ENCODE results near the gene CTRB2.
A peak's percentile ranks its signal among the peaks of the same experiment; 100 is the strongest.

Gene CTRB2

GRCh38 chr16:75195811-75196790, 10.9 kb downstream of the CTRB2 start:
- Histone ChIP-seq H4K20me1 (peaks cover 0 to 35% (median 0%) of the 10 kb centered on the region in 11 experiments; a peak in 4 of 22 replicates), H3K4me2 (peak overlapping the region in 8 of 11 experiments; percentile 31 to 70 (median 56); a peak in 14 of 22 replicates), H3K36me3 (no peaks in the 10 kb centered on the region), H3K9ac (no peak overlapping the region), H3K4me1 (peaks cover 0 to 35% (median 24%) of the 10 kb centered on the region in 10 experiments; a peak in 16 of 20 replicates), H3K4me3 (no peak overlapping the region), H3K27ac (no peak overlapping the region), H3K27me3 (peaks cover 0 to 52% (median 11%) of the 10 kb centered on the region in 11 experiments; a peak in 14 of 22 replicates), H3K9me3 (replicated peaks in 1 of 11) (peaks cover 0 to 15% (median 0%) of the 10 kb centered on the region in 11 experiments; a peak in 5 of 22 replicates)
- no peak for TF ChIP-seq Cebpa-rat (IDR thresholded peaks at IDR 0.05)

- peaks cover 0 to 19% (median 0%) of the 10 kb centered on the region in 11 experiments; a peak in 2 of 22 replicates for H4K20me1 ChIP-seq
- peaks cover 0 to 29% (median 19%) of the 10 kb centered on the region in 10 experiments; a peak in 15 of 20 replicates for H3K4me1 ChIP-seq
- no peak overlapping the region for H3K4me2 ChIP-seq
- no peak overlapping the region for H3K27ac ChIP-seq
- H3K4me3 ChIP-seq, result no peak overlapping the region
- no peak overlapping the region for H3K9ac ChIP-seq
- no peaks in the 10 kb centered on the region for H3K36me3 ChIP-seq
- peaks cover 0 to 36% (median 11%) of the 10 kb centered on the region in 11 experiments; a peak in 14 of 22 replicates for H3K27me3 ChIP-seq
- H3K9me3 ChIP-seq (replicated peaks in 1 of 11), result peaks cover 0 to 15% (median 0%) of the 10 kb centered on the region in 11 experiments; a peak in 5 of 22 replicates
- TF ChIP-seq Cebpa-rat (IDR thresholded peaks at IDR 0.05), result no peak
These were observed 13.1 kb downstream of the CTRB2 start for GRCh38 chr16:75193730-75194444.

DNA sequence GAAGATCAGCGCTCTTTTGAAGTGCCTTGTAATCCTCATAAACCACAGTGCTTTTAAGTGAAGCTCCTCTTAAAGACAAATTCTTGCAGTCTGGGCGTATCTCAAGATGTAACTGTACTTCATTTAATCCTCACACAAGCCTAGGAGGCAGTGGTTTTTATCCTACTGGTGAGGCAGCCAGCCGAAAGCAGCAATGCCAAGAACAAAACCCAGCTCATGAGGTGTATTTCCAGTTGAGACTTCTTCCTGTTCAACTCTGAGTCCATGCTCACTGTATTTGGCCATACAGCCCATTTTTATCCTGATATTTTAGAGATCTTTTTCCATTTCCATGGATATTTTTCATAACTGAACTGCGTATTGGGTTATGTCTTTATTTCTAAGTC, 13.7 kb downstream of the CTRB2 start:
- H3K9me3 ChIP-seq (replicated peaks in 1 of 11), result peaks cover 0 to 15% (median 0%) of the 10 kb centered on the region in 11 experiments; a peak in 5 of 22 replicates
- H3K4me1 ChIP-seq, result peaks cover 0 to 28% (median 18%) of the 10 kb centered on the region in 10 experiments; a peak in 15 of 20 replicates
- H3K36me3 ChIP-seq, result no peaks in the 10 kb centered on the region
- H3K4me2 ChIP-seq, result no peak overlapping the region
- no peak for TF ChIP-seq Cebpa-rat (IDR thresholded peaks at IDR 0.05)
- H4K20me1 ChIP-seq, result peaks cover 0 to 19% (median 0%) of the 10 kb centered on the region in 11 experiments; a peak in 2 of 22 replicates
- no peak overlapping the region for H3K4me3 ChIP-seq
- H3K27me3 ChIP-seq, result peaks cover 0 to 34% (median 10%) of the 10 kb centered on the region in 11 experiments; a peak in 14 of 22 replicates
- no peak overlapping the region for H3K9ac ChIP-seq
- no peak overlapping the region for H3K27ac ChIP-seq

DNA sequence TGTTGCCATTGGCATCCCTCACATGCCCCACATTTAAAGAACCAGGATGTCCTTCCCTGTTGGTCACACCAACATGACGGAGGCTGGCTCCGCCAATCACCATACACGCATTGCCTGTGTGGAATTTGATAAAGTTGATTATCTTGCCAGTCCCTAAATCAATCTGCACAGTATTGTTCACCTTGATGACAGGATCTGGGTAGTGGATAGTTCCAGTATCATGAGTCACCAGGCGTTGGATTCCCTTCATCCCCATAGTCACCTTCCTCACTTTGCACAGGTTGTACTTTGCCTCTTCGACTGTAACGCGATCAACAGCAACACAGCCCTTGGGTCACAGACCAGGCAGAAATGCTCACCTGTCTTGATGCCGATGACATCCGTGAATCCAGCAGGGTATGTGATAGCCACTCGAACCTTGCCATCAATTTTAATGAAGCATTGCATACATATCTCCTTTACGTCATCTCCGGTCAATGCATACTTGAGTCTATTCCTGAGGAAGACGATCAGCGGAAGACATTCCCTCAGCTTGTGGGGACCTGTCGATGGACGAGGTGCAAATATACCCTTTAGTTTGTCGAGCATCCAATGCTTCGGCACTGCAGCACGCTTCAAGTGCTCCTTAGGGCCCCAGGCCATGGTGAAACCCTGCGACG, 14.2 kb downstream of the CTRB2 start:
- Histone ChIP-seq H3K9me3 (replicated peaks in 1 of 11) (peaks cover 0 to 15% (median 0%) of the 10 kb centered on the region in 11 experiments; a peak in 5 of 22 replicates), H3K4me3 (no peak overlapping the region), H4K20me1 (peaks cover 0 to 18% (median 0%) of the 10 kb centered on the region in 11 experiments; a peak in 2 of 22 replicates), H3K4me2 (no peak overlapping the region), H3K9ac (no peak overlapping the region), H3K27me3 (peaks cover 0 to 28% (median 5%) of the 10 kb centered on the region in 11 experiments; a peak in 14 of 22 replicates), H3K4me1 (peaks cover 0 to 23% (median 13%) of the 10 kb centered on the region in 10 experiments; a peak in 15 of 20 replicates), H3K36me3 (no peaks in the 10 kb centered on the region), H3K27ac (no peak overlapping the region)
- TF ChIP-seq Cebpa-rat (IDR thresholded peaks at IDR 0.05), result no peak

DNA sequence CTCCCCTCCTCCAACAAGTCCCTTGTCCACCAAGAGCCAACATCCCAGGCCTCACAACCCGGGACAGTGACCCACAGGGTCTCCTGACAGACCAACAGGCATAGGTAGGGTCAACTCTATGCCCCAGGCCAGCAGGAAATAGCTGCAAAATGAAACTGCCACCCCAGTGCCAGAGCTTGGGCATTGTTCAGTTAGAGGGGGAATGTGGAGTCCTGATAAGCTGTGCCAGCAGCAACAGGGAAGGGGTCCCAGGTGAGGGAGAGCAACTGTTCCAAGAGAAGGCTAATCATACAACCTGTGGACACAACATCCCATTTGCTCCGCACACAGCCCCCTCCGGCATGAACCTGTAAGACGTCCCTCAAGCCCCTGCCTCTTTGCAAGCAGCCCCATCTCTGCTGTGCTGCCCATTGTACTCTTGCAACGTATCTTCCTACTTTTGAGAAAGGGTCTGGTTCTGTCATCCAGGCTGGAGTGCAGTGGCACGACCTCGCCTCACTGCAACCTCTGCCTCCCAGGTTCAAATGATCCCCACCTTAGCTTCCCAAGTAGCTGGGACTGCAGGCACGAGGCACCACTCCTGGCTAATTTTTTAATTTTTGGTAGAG, 17.2 kb downstream of the CTRB2 start:
- Histone ChIP-seq H3K4me3 (no peak overlapping the region), H3K36me3 (no peaks in the 10 kb centered on the region), H3K27ac (no peak overlapping the region), H4K20me1 (no peaks in the 10 kb centered on the region), H3K4me2 (no peak overlapping the region), H3K27me3 (no peaks in the 10 kb centered on the region), H3K9me3 (replicated peaks in 1 of 11) (peaks cover 0 to 24% (median 5%) of the 10 kb centered on the region in 11 experiments; a peak in 7 of 22 replicates), H3K4me1 (0 out of 20 replicates have a peak, but pooled peaks cover 0 to 4% (median 0%) of the 10 kb centered on the region in 10 experiments), H3K9ac (no peak overlapping the region)
- no peak for TF ChIP-seq Cebpa-rat (IDR thresholded peaks at IDR 0.05)

DNA sequence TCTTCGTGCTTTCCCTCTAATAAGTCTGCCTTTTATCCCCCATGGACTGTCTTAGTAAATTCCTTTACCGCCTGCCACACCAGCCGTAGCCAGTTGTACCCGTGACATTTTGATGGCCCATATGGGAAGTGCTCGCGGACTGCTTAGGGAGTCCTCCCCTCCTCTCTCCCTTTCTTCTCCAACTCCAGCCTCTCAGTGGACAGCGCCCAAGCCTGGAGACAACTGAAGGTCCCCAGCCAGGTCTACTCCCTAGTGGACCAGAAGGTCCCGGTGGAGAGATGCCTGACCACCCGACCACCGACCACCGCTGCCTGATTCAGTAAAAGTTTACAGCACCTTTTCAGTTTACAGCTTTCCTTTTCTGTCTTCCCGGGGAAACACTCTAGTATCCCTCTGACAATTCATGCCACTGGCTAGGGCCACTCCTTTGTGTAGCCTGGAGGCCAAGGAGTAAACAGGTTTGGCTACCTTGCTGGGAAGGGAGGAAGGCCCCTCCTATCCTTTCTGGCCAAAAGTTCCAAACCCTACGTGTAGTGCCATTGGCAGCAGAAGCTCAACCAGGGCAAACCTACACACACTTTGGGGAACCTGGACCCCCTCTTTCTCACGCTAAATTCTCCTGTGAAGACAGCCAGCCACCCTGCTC, 18.0 kb downstream of the CTRB2 start:
- Histone ChIP-seq H3K4me3 (no peak overlapping the region), H3K4me2 (no peak overlapping the region), H3K27me3 (no peaks in the 10 kb centered on the region), H3K9me3 (replicated peaks in 1 of 11) (peaks cover 0 to 18% (median 1%) of the 10 kb centered on the region in 11 experiments; a peak in 6 of 22 replicates), H4K20me1 (no peaks in the 10 kb centered on the region), H3K27ac (no peak overlapping the region), H3K9ac (no peak overlapping the region), H3K36me3 (no peaks in the 10 kb centered on the region), H3K4me1 (0 out of 20 replicates have a peak, but pooled peaks cover 0 to 4% (median 0%) of the 10 kb centered on the region in 10 experiments)
- TF ChIP-seq Cebpa-rat (IDR thresholded peaks at IDR 0.05), result no peak

GRCh38 chr16:75181630-75182029, 25.3 kb downstream of the CTRB2 start:
- no peaks in the 10 kb centered on the region for H3K27me3 ChIP-seq
- H3K4me2 ChIP-seq, result no peak overlapping the region
- no peak overlapping the region for H3K4me3 ChIP-seq
- no peak for TF ChIP-seq Cebpa-rat (IDR thresholded peaks at IDR 0.05)
- H4K20me1 ChIP-seq, result no peaks in the 10 kb centered on the region
- peaks cover 20 to 54% (median 27%) of the 10 kb centered on the region in 11 experiments for H3K9me3 ChIP-seq (replicated peaks in 1 of 11)
- H3K9ac ChIP-seq, result no peak overlapping the region
- H3K27ac ChIP-seq, result no peak overlapping the region
- no peaks in the 10 kb centered on the region for H3K4me1 ChIP-seq
- peaks cover 0 to 7% (median 0%) of the 10 kb centered on the region in 11 experiments; a peak in 3 of 22 replicates for H3K36me3 ChIP-seq

All from BLaER1 treated with 17β-estradiol and CSF1 and Interleukin-3, amounts not matched to agents 10 nM and 100 nM (cell line).